ENCODE measurements around the gene DNAH8.

DNA sequence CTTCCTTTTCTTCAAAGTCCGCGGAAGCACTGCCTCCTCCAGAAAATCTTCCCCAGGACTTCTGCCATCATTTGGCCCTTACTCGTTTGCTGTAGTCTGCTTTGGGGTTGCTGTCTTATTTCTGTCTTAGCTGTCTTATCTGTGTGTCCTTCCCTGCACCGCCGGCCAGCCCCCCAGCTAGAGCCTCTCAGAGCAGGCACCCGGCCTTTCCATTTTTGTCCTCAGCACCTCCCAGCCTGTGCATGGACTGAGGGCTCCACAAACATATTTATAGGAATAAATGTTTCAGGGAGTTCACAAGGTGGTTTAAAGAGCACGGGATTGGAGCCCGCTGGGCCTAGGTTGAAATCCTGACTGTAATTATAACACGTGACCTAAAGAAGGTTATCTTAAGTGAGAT lies 341.6 kb downstream of the DNAH8 start:
- TF ChIP-seq CTCF (IDR thresholded peaks at IDR 0.05; ENCODE audit: low read depth, low read length) (no peak), EZH2phosphoT487 (IDR thresholded peaks at IDR 0.05; ENCODE audit: low read depth) (no peak)

Measured in OCI-LY3 (cell line).